Measurements from ENCODE around the gene ZNF385B.
"Not testable (repeated sequence)": the region's sequence is repeated elsewhere in the genome, so short reads cannot be mapped to it uniquely, and the experiment has no call there.

ZNF385B gene

GRCh38 chr2:179467960-179468359 lies 393.5 kb downstream of the ZNF385B start:
- no peak for FAIRE-seq

GRCh38 chr2:179467111-179467510 lies 394.3 kb downstream of the ZNF385B start:
- no peak for FAIRE-seq

GRCh38 chr2:179461420-179461819 lies 400.0 kb downstream of the ZNF385B start:
- FAIRE-seq, result no peak

- FAIRE-seq, result no peak
Measured at GRCh38 chr2:179460181-179460929, 401.1 kb downstream of the ZNF385B start.

- not testable (repeated sequence) for FAIRE-seq
Measured at GRCh38 chr2:179458113-179458512, 403.3 kb downstream of the ZNF385B start.

- no peak for FAIRE-seq
Measured at GRCh38 chr2:179455824-179456223, 405.6 kb downstream of the ZNF385B start.

GRCh38 chr2:179455172-179455524 lies 406.3 kb downstream of the ZNF385B start:
- no peak for FAIRE-seq

- no peak for FAIRE-seq
Measured at GRCh38 chr2:179454443-179455171, 406.8 kb downstream of the ZNF385B start.

GRCh38 chr2:179449010-179449409 lies 412.4 kb downstream of the ZNF385B start:
- no peak for FAIRE-seq

GRCh38 chr2:179447839-179448447 lies 413.5 kb downstream of the ZNF385B start:
- no peak for FAIRE-seq

GRCh38 chr2:179447421-179447820 lies 414.0 kb downstream of the ZNF385B start:
- FAIRE-seq, result no peak

GRCh38 chr2:179446476-179447141 lies 414.8 kb downstream of the ZNF385B start:
- FAIRE-seq, result no peak

- FAIRE-seq, result no peak
Measured at GRCh38 chr2:179444056-179444455, 417.4 kb downstream of the ZNF385B start.

- FAIRE-seq, result no peak
Measured at GRCh38 chr2:179443180-179443579, 418.2 kb downstream of the ZNF385B start.

- FAIRE-seq, result no peak
Measured at GRCh38 chr2:179442206-179442605, 419.2 kb downstream of the ZNF385B start.

- FAIRE-seq, result no peak
Measured at GRCh38 chr2:179441551-179441950, 419.9 kb downstream of the ZNF385B start.

GRCh38 chr2:179440642-179441251 lies 420.7 kb downstream of the ZNF385B start:
- peak; percentile 88 for FAIRE-seq

GRCh38 chr2:179438654-179439053 lies 422.8 kb downstream of the ZNF385B start:
- no peak for FAIRE-seq

- no peak for FAIRE-seq
Measured at GRCh38 chr2:179437430-179437829, 424.0 kb downstream of the ZNF385B start.

- FAIRE-seq, result peak; percentile 44
Measured at GRCh38 chr2:179435566-179435965, 425.8 kb downstream of the ZNF385B start.

GRCh38 chr2:179435000-179435399 lies 426.4 kb downstream of the ZNF385B start:
- no peak for FAIRE-seq

GRCh38 chr2:179434357-179434756 lies 427.1 kb downstream of the ZNF385B start:
- no peak for FAIRE-seq

- FAIRE-seq, result no peak
Measured at GRCh38 chr2:179432751-179433150, 428.7 kb downstream of the ZNF385B start.
